ENCODE measurements around the gene MRFAP1.
A peak's percentile ranks its signal among the peaks of the same experiment; 100 is the strongest.

The MRFAP1 gene

GRCh38 chr4:6640292-6641163 is at the start of gene MRFAP1:
TSS of gene MRFAP1 (plus strand) at chr4:6640685. CDS start at chr4:6640863, 178 bp downstream.
- DNase-seq = peak; percentile 94

GRCh38 chr4:6591313-6591712 is 49.2 kb upstream of the MRFAP1 start:
- DNase-seq = no peak

- no peak for DNase-seq
Observed at GRCh38 chr4:6591781-6592180, 48.7 kb upstream of the MRFAP1 start.

GRCh38 chr4:6592804-6593563 is 47.5 kb upstream of the MRFAP1 start:
- DNase-seq = no peak

GRCh38 chr4:6594341-6594740 is 46.1 kb upstream of the MRFAP1 start:
- no peak for DNase-seq

DNA sequence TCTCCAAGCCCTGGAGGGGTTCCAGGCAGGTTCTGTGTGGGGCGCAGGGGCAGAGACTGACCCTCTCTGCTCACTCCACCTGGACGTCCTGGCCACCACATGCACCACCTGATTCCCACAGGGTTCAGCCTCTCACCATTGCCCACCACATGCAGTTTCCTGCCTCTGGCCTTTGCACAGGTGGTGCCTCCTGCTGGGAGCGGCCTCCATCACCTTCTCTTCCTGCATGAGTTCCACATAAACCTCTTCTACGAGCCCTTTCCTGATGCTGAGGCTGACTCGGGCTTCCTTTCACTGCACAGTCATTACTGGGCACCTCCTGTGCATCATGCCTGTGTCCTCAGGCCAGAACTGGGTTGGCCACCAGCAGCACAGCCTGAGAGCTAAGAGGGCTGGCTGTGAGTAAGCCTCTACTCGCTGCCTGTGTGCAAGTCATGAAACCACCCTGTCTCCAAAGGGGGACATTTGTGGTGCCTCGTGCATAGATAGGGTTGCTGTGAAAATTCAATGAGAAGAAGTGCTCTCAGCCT is 45.6 kb upstream of the MRFAP1 start:
- no peak for DNase-seq

- no peak for DNase-seq
Observed at GRCh38 chr4:6595897-6596537, 44.5 kb upstream of the MRFAP1 start.

- DNase-seq = no peak
Observed at GRCh38 chr4:6596948-6597347, 43.5 kb upstream of the MRFAP1 start.

DNA sequence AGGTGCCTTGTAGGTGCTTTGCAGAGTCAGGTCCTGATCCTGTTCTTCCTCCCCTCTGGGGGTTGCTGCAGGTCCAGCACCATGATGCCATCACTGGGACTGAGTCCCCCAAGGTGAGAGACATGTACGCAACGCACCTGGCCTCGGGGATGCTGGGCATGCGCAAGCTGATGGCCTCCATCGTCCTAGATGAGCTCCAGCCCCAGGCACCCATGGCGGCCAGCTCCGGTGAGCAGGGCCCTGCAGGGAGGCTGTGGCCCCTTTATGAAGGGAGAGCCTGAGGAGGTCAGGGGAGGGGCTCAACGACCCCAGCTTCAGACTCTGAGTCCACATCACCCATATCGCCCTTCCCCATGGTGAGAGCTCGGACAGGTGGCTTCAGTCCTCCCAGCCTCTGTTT is 42.4 kb upstream of the MRFAP1 start:
- DNase-seq = no peak

DNA sequence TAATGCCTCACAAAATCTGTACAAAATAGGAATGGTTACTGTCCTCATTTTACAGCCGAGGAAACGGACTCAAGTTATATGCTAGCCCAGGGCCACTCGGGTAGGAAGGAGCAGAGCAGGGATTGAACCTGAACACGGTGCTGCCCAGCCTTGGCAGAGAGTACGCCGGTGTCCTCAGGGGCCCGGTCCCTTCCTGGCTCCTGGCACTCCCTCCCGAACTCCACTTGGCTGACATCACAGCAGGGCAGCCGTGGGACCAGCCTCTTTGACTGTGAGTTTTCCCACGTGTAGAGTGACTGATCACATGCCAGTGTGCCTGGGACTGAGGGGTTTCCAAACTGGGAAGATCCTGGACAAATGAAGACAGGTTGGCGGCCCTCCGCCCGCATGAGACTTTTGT is 41.8 kb upstream of the MRFAP1 start:
- DNase-seq = no peak

GRCh38 chr4:6601661-6602250 is 38.7 kb upstream of the MRFAP1 start:
- DNase-seq = no peak

GRCh38 chr4:6602289-6602688 is 38.2 kb upstream of the MRFAP1 start:
- DNase-seq = no peak

DNA sequence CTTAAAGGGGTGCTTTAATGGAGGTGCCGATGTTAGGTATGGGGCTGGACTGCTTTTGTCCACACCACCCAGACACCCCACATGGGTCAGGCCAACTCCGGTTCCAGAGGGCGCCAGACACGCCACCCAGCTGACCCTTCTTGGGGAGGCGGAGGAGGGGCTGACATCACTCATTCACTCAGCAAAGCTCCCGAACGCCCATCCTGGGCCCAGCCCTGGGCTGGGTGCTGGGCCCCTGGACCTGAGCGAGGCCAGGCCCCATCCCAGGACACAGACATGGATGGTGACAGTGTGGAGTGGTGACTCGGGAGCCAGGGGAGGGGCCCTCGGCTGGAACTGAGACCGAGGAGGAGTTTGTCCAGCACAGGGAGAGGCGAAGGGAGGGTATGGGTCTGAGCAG is 37.4 kb upstream of the MRFAP1 start:
- DNase-seq = no peak

GRCh38 chr4:6605114-6605513 is 35.4 kb upstream of the MRFAP1 start:
- no peak for DNase-seq

GRCh38 chr4:6605605-6606004 is 34.9 kb upstream of the MRFAP1 start:
- no peak for DNase-seq

- DNase-seq = no peak
Observed at GRCh38 chr4:6606465-6607235, 33.8 kb upstream of the MRFAP1 start.

GRCh38 chr4:6607368-6608055 is 33.0 kb upstream of the MRFAP1 start:
- no peak for DNase-seq

DNA sequence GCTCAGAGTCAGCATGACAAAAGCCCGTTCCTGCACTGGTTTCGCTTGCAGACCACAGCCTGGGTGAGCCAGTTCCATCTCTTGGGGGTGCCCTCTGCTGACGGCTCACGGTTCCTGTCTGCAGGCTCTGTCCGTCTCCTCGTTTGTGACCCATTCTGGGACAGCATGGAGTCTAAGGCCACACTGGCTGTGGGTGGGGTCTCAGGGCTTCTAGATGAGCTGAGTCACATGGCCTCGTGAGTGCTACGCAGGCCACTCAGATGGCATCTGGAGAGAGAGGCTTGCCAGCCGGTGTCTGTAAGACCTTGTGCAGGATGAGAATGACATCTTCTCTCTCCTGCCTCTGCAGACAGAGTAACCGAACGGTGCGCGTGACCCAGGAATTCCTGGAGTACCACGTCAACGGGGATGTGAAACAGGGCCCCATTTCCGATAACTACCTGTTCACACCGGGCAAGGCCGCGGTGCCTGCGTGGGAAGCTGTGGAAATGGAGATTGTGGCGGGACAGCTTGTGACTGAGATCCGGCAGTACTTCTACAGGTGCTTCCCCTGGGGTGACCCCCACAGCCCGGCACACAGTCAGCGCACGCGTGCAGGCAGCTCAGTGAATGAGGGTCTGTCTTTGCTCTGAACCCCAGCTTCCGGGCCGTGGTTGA is 31.6 kb upstream of the MRFAP1 start:
- no peak for DNase-seq

GRCh38 chr4:6609415-6610079 is 30.9 kb upstream of the MRFAP1 start:
- DNase-seq = no peak

- DNase-seq = no peak
Observed at GRCh38 chr4:6610856-6611430, 29.5 kb upstream of the MRFAP1 start.
